Stimulated activated naive B cell treated with anti-CD40 and anti-IgM and Interleukin-4, amounts not matched to agents 10 μg/mL and 1 μg/mL and 100 μg/mL, for 72 hours (primary cell): ENCODE results near the gene SLC25A5.
"Not testable (repeated sequence)": the region's sequence is repeated elsewhere in the genome, so short reads cannot be mapped to it uniquely, and the experiment has no call there.

ENCODE experiments used
- ATAC-seq, 2 donors: fragments of 150-1000 bp; cut with Tn5 transposase; replicated peaks; 2 replicates each; pipeline ENCODE4 v1.10.0; 2021; ENCODE audit warnings: moderate library complexity in 1 of 2
- DNase-seq: peaks from one replicate; pipeline ENCODE4 v3.0.0; 2021
- H3K27ac Mint-ChIP-seq: one replicate; pipeline ENCODE4 v1.8.0; 2022; ENCODE audit warnings: mild to moderate bottlenecking, mixed read lengths
- H3K27me3 Mint-ChIP-seq, 2 donors: one replicate each; pipeline ENCODE4 v1.8.0; 2022; ENCODE audit warnings: mixed read lengths in 2 of 2
- H3K36me3 Mint-ChIP-seq, 2 donors: one replicate each; pipeline ENCODE4 v1.8.0; 2022; ENCODE audit warnings: mixed read lengths in 2 of 2, mild to moderate bottlenecking in 1 of 2
- H3K4me1 Mint-ChIP-seq, 2 donors: one replicate each; pipeline ENCODE4 v1.8.0; 2022; ENCODE audit warnings: mixed read lengths in 2 of 2, mild to moderate bottlenecking in 1 of 2
- H3K4me3 Mint-ChIP-seq, 2 donors: one replicate each; pipeline ENCODE4 v1.8.0; 2022; ENCODE audit warnings: mild to moderate bottlenecking in 2 of 2, mixed read lengths in 2 of 2, moderate library complexity in 1 of 2
- H3K9me3 Mint-ChIP-seq, 2 donors: one replicate each; pipeline ENCODE4 v1.8.0; 2022; ENCODE audit warnings: mixed read lengths in 2 of 2, mild to moderate bottlenecking in 1 of 2

The SLC25A5 gene

GRCh38 chrX:119486745-119487144, 18.5 kb downstream of the SLC25A5 start:
- peaks cover 4 to 11% of the 10 kb centered on the region in 2 donors for H3K4me1 Mint-ChIP-seq
- H3K4me3 Mint-ChIP-seq = no peak overlapping the region
- H3K36me3 Mint-ChIP-seq = no peaks in the 10 kb centered on the region
- H3K27ac Mint-ChIP-seq = no peak overlapping the region
- DNase-seq (no peak), ATAC-seq (no peak)
- peaks cover 0 to 18% of the 10 kb centered on the region in 2 donors for H3K27me3 Mint-ChIP-seq
- no peaks in the 10 kb centered on the region for H3K9me3 Mint-ChIP-seq

GRCh38 chrX:119487766-119488165, 19.5 kb downstream of the SLC25A5 start:
- not testable (repeated sequence) for H3K27ac Mint-ChIP-seq, ATAC-seq, DNase-seq, H3K9me3 Mint-ChIP-seq, H3K4me3 Mint-ChIP-seq, H3K4me1 Mint-ChIP-seq, H3K36me3 Mint-ChIP-seq
- peaks cover 0 to 17% of the 10 kb centered on the region in 2 donors for H3K27me3 Mint-ChIP-seq

- DNase-seq (no peak), ATAC-seq (no peak)
- Mint-ChIP-seq H3K36me3 (no peaks in the 10 kb centered on the region), H3K4me1 (no peaks in the 10 kb centered on the region), H3K4me3 (no peak overlapping the region), H3K27ac (no peak overlapping the region), H3K9me3 (no peaks in the 10 kb centered on the region), H3K27me3 (peaks cover 0 to 12% of the 10 kb centered on the region in 2 donors)
Observed at GRCh38 chrX:119488749-119489148, 20.5 kb downstream of the SLC25A5 start.

GRCh38 chrX:119489212-119490074, 21.2 kb downstream of the SLC25A5 start:
- ATAC-seq = no peak
- Mint-ChIP-seq H3K27ac (no peak overlapping the region), H3K4me1 (no peaks in the 10 kb centered on the region), H3K36me3 (no peaks in the 10 kb centered on the region), H3K4me3 (no peak overlapping the region), H3K27me3 (peaks cover 0 to 12% of the 10 kb centered on the region in 2 donors), H3K9me3 (no peaks in the 10 kb centered on the region)
- DNase-seq = no peak

- Mint-ChIP-seq H3K27me3 (peaks cover 0 to 7% of the 10 kb centered on the region in 2 donors), H3K4me3 (no peak overlapping the region), H3K27ac (no peak overlapping the region), H3K9me3 (no peaks in the 10 kb centered on the region), H3K36me3 (no peaks in the 10 kb centered on the region), H3K4me1 (peaks cover 6 to 10% of the 10 kb centered on the region in 2 donors)
- ATAC-seq (no peak), DNase-seq (no peak)
Observed at GRCh38 chrX:119492463-119492862, 24.2 kb downstream of the SLC25A5 start.

- not testable (repeated sequence) for H3K27ac Mint-ChIP-seq, H3K27me3 Mint-ChIP-seq, H3K4me3 Mint-ChIP-seq
Observed at GRCh38 chrX:119493851-119494495, 25.7 kb downstream of the SLC25A5 start.

GRCh38 chrX:119495734-119496726, 27.8 kb downstream of the SLC25A5 start:
- Mint-ChIP-seq H3K36me3 (no peaks in the 10 kb centered on the region), H3K9me3 (no peaks in the 10 kb centered on the region), H3K4me1 (peaks cover 8 to 16% of the 10 kb centered on the region in 2 donors), H3K27me3 (peaks cover 0 to 4% of the 10 kb centered on the region in 2 donors), H3K4me3 (no peak overlapping the region), H3K27ac (no peak overlapping the region)
- peak in 1 of 2 donors; percentile 36 for ATAC-seq
- DNase-seq = no peak

More at GRCh38 chrX:119493851-119494495, 25.7 kb downstream of the SLC25A5 start:
- ATAC-seq, H3K4me1 Mint-ChIP-seq, H3K9me3 Mint-ChIP-seq, DNase-seq, H3K36me3 Mint-ChIP-seq: not testable (repeated sequence)

- no peak overlapping the region for H3K4me3 Mint-ChIP-seq
Observed at GRCh38 chrX:119497185-119497584, 28.9 kb downstream of the SLC25A5 start.

GRCh38 chrX:119500061-119500800, 32.0 kb downstream of the SLC25A5 start:
- DNase-seq (no peak), ATAC-seq (no peak)
- no peak overlapping the region for H3K4me3 Mint-ChIP-seq
- H3K36me3 Mint-ChIP-seq = no peaks in the 10 kb centered on the region
- H3K27ac Mint-ChIP-seq = peak overlapping the region; percentile 52
- peaks cover 11 to 24% of the 10 kb centered on the region in 2 donors for H3K4me1 Mint-ChIP-seq
- no peaks in the 10 kb centered on the region for H3K9me3 Mint-ChIP-seq
- peaks cover 0 to 4% of the 10 kb centered on the region in 2 donors for H3K27me3 Mint-ChIP-seq

More at GRCh38 chrX:119497185-119497584, 28.9 kb downstream of the SLC25A5 start:
- no peak for DNase-seq
- Mint-ChIP-seq H3K27me3 (peaks cover 0 to 4% of the 10 kb centered on the region in 2 donors), H3K27ac (no peak overlapping the region), H3K4me1 (peaks cover 9 to 19% of the 10 kb centered on the region in 2 donors), H3K9me3 (no peaks in the 10 kb centered on the region), H3K36me3 (no peaks in the 10 kb centered on the region)
- ATAC-seq = peak; percentile 40 to 48

- peaks cover 0 to 4% of the 10 kb centered on the region in 2 donors for H3K27me3 Mint-ChIP-seq
- no peaks in the 10 kb centered on the region for H3K9me3 Mint-ChIP-seq
- H3K27ac Mint-ChIP-seq = no peak overlapping the region
- no peak overlapping the region for H3K4me3 Mint-ChIP-seq
- ATAC-seq = no peak
- H3K36me3 Mint-ChIP-seq = no peaks in the 10 kb centered on the region
- H3K4me1 Mint-ChIP-seq = peaks cover 8 to 16% of the 10 kb centered on the region in 2 donors
- no peak for DNase-seq
Observed at GRCh38 chrX:119501511-119502148, 33.4 kb downstream of the SLC25A5 start.

GRCh38 chrX:119502727-119503483, 34.7 kb downstream of the SLC25A5 start:
- Mint-ChIP-seq H3K9me3 (no peaks in the 10 kb centered on the region), H3K4me1 (peaks cover 5 to 14% of the 10 kb centered on the region in 2 donors), H3K4me3 (no peak overlapping the region), H3K36me3 (no peaks in the 10 kb centered on the region), H3K27me3 (peaks cover 0 to 4% of the 10 kb centered on the region in 2 donors), H3K27ac (peak overlapping the region; percentile 43)
- DNase-seq (no peak), ATAC-seq (no peak)

- peaks cover 0 to 4% of the 10 kb centered on the region in 2 donors for H3K27me3 Mint-ChIP-seq
- H3K4me1 Mint-ChIP-seq = peaks cover 5 to 14% of the 10 kb centered on the region in 2 donors
Observed at GRCh38 chrX:119503484-119503861, 35.2 kb downstream of the SLC25A5 start.

More at GRCh38 chrX:119503484-119503861, 35.2 kb downstream of the SLC25A5 start:
- DNase-seq (no peak), ATAC-seq (no peak)
- H3K27ac Mint-ChIP-seq = no peak overlapping the region
- no peak overlapping the region for H3K4me3 Mint-ChIP-seq
- H3K36me3 Mint-ChIP-seq = no peaks in the 10 kb centered on the region
- H3K9me3 Mint-ChIP-seq = no peaks in the 10 kb centered on the region
